Urothelium cell line (cell line): ENCODE results near the gene KRTAP10-7.
A peak's percentile ranks its signal among the peaks of the same experiment; 100 is the strongest.
"Not testable (repeated sequence)": the region's sequence is repeated elsewhere in the genome, so short reads cannot be mapped to it uniquely, and the experiment has no call there.

Experiments used
- DNase-seq: peaks from one replicate; pipeline ENCODE4 v3.0.0; 2011; ENCODE audit warnings: low spot score, mixed read lengths
- FAIRE-seq: peaks from 2 replicates; lab custom pipeline; 2011; peaks lifted over from hg19 to GRCh38; lab: Jason Lieb, UNC

Gene KRTAP10-7

GRCh38 chr21:44590311-44590721 lies 10.1 kb upstream of the KRTAP10-7 start:
- DNase-seq, result no peak
- no peak for FAIRE-seq

DNA sequence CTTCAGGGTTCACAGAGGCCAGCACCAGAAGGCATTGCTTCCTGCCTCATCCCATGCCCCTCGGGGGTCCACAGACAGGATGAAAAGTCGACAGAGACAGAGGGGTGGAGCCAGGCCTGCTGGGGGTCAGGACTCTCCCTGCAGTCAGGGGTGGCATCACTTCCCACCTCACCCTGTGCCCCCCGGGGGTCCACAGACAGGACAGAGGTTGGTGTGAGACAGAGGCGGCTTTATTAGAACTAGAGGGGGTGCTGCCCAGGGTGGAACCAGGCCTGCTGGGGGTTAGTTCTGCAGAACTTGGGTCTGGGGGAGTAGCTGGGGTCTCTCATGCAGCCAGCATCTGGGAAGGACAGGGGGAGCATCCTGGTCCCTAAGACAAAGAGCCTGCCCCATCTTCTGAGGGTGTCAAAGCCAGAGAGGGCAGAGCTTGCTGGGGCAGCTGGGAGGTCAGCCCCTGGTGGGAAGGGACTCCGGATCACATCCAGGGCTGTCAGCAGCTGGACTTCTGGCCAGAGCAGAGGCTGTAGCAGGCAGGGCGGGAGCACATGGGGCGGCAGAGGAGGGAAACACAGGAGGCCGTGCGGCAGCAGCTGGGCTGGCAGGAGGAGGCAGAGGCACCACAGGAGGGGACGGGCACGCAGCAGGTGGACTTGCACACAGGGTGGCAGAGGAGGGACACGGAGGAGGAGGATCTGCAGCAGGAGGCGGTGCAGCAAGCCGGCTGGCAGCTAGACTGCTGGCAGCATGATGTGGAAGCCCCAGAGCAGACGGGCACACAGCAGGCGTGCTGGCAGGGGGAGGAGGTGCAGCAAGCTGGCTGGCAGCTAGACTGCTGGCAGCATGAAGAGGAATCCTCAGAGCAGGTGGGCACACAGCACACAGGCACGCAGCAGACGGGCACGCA lies 9.2 kb upstream of the KRTAP10-7 start:
- not testable (repeated sequence) for FAIRE-seq, DNase-seq

GRCh38 chr21:44591801-44592130 lies 8.6 kb upstream of the KRTAP10-7 start:
- not testable (repeated sequence) for FAIRE-seq, DNase-seq

GRCh38 chr21:44592446-44593311 lies 7.7 kb upstream of the KRTAP10-7 start, which contains the start of gene KRTAP10-6:
Gene KRTAP10-6, minus strand, starts transcription at chr21:44592505. Its CDS starts 21 bp downstream, at chr21:44592484.
- DNase-seq, result no peak

DNA sequence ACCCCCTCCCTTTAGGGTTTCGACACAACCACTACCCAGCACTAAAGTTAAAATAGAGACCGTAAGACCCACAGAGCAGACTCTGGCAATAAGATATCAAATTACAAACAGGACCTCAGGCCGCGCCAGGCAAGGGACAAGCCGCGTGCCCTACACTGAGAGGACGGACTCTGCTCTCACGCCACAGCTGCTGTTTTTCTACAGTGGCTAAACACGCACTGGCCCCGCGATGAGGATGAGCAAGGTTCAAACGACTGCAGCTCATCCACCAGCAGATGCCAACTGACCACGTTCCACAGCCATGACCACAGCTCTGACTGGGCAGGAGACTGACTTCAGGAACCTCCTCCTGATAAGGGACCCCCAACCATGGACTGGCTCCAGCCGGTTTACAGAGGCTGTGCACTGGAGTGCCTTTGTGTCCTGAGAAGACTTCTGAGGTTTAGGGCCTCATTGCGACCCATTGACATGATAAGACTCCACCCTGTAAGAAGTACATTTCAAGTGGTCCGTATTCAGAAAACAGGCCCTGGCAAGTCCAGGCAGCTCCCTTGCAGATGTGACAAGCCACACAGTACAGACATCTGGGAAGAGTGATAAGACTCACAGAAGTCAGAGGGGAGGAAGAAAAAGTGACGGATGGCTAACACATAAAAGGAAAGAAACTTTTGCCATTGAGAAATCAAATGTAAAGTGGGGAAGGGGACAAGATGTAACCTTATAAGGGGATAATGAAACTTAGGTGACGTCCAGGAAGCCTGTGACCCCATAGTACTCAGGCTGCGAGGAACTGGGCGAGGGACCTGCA lies 6.6 kb upstream of the KRTAP10-7 start:
- DNase-seq, result no peak
- FAIRE-seq, result no peak

More at GRCh38 chr21:44592446-44593311, 7.7 kb upstream of the KRTAP10-7 start, which contains the start of gene KRTAP10-6:
- no peak for FAIRE-seq

DNA sequence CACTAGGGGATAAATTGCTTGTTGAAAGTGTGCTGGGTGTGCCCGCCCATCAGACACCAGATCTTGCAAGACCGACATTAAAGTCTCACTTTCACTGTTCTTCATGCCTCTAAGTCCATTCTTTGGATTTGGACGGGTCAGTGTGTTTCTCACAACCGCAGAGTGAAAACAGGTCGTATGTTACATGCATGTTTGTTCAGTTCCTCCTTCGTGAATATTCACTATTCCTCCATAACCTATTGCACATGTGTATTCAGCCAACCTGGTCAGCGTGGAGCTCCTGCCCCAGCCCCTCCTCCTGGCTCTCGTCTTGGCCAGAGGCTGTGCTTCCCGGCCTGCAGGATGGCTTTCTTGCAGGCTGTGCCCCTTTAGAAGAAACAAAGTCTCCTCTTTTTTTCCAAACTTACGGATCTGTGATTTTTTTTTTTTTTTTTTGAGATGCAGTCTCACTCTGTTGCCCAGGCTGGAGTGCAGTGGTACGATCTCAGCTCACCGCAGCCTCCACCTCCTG lies 5.9 kb upstream of the KRTAP10-7 start:
- FAIRE-seq, result no peak
- DNase-seq, result no peak

DNA sequence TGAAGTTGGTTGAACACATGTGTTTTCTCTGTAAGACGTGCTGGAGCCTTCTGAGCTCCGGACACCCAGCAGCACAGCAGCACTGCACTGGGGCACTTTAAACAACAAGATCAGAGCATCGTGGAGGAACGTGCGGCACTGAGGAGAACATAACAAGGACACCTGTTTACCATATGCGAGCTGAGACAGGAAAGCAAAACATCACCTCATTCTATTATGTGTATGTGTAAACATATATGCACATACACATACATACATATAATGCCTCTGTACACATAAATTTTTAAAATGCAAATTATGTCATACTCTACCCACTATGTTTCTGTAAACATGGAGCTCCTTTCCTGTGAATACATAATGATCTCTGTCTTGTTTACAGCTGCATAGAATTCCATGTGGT lies 4.9 kb upstream of the KRTAP10-7 start:
- FAIRE-seq, result no peak
- no peak for DNase-seq

DNA sequence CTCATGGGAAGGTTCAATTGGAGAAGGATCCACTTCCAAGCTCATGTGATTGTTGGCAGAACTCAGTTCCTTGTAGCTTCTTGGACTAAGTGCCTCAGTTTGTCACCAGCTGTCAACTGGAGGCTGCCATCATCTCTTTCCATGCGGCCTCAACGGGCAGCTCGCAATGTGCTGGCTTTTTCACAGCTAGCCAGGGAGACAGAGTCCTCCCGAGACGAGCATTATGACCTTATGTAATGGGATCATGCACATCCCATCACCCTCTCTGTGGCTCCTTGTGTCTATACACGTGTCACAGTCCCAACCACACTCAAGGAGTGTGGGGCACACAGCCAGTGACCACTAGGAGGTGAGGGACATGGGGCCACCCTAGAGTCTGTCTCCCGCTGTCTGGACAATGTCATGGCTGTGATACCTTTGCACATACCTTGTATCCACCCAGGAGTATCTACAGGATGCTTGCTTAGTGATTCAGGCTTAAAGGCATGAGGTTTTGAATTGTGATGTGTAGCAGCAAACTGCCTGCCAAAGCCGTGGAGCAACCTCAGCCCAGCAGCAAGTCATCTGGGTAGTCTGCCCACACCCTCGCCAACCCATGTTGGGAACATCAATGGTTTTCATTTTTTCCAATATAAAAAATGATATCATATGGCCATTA lies 4.2 kb upstream of the KRTAP10-7 start:
- FAIRE-seq, result no peak
- no peak for DNase-seq

GRCh38 chr21:44598061-44598460 lies 2.3 kb upstream of the KRTAP10-7 start:
- DNase-seq (no peak), FAIRE-seq (no peak)

DNA sequence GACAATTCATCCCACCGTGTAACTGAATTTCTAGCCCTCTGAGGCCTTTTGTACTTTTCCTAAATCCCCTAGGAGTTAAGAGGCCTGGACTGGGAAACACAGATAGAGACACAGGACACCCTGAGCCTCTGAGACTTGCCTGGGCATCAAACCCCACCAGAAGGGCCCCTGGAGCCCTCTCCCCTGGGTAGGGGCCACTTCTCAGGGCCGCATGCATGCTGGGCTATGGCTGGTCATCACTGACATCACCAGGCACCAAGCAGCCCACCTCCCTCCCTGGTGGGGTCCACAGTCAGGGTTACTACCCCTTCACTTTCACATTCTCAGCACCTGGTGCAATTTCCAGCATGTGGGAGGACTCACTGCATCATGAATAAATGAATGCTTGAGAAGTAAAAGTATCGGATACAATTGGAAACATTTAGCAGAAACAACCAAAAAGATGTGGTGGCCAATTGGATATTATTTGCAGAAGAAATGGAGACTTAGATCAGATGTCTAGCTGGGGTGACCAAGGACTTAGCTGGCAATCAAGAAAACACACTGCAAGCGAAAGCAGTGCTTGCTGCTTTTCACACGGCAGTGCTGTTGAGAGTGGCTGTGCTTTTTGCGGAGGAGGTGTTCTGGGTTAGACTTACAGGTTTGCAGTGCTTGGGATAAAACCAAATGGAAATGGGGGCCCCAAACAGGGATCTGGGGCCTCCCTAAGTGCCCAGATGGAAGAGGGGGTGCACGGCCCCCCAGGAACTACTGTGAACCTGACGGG lies 950 bp upstream of the KRTAP10-7 start:
- FAIRE-seq, result no peak

GRCh38 chr21:44601091-44601490 lies 694 bp downstream of the KRTAP10-7 start:
- FAIRE-seq, result peak; percentile 90
- DNase-seq, result not testable (repeated sequence)

More for the DNA sequence above, 950 bp upstream of the KRTAP10-7 start:
- no peak for DNase-seq

- no peak for DNase-seq
- FAIRE-seq, result no peak
Observed at GRCh38 chr21:44601596-44602462, 1.4 kb downstream of the KRTAP10-7 start.

DNA sequence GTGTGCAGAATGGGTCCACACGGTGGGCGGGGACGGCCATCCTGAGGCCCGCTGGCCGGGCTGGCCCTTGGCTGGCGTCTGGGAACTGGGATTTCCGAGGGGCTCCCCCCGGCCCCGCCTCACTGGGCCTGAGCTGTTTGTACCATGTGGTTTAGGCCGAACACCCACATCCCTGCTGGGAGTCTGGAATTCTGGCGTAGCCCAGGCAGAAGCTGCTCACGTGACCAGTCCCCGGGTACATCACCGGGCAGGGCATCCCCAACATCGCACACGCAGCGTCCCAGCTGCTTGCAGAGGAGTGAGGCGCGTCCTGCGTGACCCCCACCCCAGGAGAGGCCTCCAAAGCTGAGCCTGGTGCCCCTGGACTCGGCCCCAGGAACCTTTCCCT lies 2.1 kb downstream of the KRTAP10-7 start:
- no peak for FAIRE-seq

DNA sequence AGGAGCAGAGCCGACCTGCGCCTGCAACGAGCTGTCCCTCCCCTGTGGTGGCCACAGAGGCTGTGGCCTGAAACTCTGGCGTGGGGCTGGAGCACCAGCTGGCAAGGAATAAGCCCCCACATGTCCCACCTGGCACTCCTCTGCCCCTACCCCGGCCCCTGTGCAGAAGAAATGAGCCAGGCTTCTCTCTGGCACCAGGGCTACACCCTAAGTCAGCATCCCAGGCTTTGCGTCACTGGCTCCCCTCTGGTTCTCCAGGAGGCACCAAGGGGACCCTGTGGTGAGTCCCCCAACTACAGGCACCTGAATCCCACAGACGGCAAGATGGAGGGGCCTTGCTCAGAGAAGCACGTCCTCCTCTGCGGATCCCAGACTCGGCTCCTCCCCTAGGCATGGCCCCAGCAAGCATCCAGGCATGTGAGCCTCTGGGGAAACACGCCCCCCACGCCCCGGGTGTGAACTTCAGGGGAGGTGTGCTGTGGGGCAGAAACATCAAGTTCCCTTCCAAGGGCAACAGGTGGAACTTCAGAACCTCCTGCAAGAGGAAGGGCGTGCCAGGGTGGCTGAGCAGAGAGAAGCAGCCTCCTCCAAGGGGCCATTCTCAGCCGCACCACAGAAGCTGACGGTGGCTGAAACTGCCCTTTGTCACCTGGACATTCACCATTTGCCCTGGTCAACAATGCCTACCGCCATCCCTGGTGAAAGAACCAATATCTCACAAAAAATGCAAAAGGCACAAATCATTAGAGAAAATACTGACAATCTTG lies 2.9 kb downstream of the KRTAP10-7 start:
- DNase-seq (no peak), FAIRE-seq (no peak)

More for the DNA sequence above, 2.1 kb downstream of the KRTAP10-7 start:
- no peak for DNase-seq

DNA sequence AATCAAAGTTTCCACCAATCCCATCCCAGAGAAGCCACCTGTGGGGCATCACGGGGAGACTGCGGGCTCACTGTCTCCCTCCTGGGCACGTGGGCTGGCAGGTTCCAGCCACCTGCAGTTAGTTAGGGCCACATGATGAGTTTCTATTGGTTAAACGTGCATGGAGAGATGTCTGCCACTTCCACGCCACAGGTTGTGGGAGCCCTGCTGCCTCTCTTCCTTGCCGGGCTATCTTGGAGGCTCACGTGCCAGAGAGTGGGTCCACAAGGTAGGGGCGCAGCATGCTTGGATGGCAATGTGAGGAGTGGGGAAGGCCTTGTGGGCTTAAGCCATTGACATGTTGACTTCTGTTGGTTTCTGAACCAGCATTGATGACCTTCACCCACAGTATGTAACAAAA lies 3.5 kb downstream of the KRTAP10-7 start:
- FAIRE-seq, result no peak

GRCh38 chr21:44606495-44606894 lies 6.1 kb downstream of the KRTAP10-7 start:
- DNase-seq (no peak), FAIRE-seq (no peak)

More for the DNA sequence above, 3.5 kb downstream of the KRTAP10-7 start:
- DNase-seq, result no peak

DNA sequence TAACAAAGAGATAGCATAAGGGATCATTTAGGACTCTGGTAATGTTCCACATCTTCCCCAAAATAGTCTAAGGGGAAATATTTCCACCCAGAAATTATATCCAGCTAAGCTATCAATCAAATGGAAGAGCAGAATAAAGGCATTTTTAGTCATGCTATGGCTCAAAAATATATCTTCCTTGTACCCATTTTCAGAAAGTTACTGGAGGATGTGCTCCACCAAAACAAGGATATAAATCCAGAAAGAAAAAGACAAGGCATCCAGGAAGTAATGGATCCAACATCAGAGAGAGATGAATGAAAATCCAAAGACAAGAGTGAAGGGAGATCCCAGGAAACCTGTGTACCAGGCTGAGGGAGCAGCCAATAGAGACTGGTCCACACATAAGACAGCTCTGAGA lies 8.8 kb downstream of the KRTAP10-7 start:
- FAIRE-seq (no peak), DNase-seq (no peak)
